Epithelial cell of prostate (primary cell): Measurements from ENCODE around the gene HDGF.

Experiments used
- DNase-seq: peaks from one replicate; pipeline ENCODE4 v3.0.0-alpha.2; 2011; ENCODE audit warnings: low read depth, low spot score
- H3K27ac ChIP-seq: fragments of 450-650 bp; 2 replicates; pipeline ENCODE4 v1.5.1; 2017; ENCODE audit warnings: mild to moderate bottlenecking

The HDGF gene

GRCh38 chr1:156751451-156751756, at the start of gene HDGF:
HDGF (minus strand) TSS chr1:156751675; CDS start chr1:156751429, 246 bp downstream.
- H3K27ac ChIP-seq = peak within 1 kb of the TSS; percentile 100

GRCh38 chr1:156797212-156797871, 45.9 kb upstream of the HDGF start:
- DNase-seq = no peak

More at GRCh38 chr1:156751451-156751756, at the start of gene HDGF:
- DNase-seq = no peak

GRCh38 chr1:156796340-156797097, 45.0 kb upstream of the HDGF start:
- no peak for DNase-seq
- H3K27ac ChIP-seq = no peak overlapping the region

More at GRCh38 chr1:156797212-156797871, 45.9 kb upstream of the HDGF start:
- no peak overlapping the region for H3K27ac ChIP-seq

DNA sequence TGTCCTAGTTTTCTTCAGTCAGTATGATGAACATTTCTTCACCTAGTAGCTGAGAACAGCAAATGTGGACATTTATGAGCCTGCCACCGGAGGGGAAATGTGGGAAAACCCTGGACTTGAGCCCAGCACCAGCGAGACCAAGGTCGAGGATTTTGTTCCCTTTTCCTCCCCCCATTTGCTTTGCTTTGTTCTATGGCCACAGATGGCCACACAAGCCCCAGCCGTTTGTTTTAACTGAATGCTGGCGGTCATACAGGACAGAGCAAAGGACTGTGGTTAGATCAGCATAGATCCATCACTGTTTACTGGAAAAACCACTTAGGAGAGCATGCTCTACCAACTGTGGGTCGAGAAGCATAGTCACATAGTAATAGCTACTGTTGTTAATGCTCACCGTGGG, 44.3 kb upstream of the HDGF start:
- no peak for DNase-seq
- H3K27ac ChIP-seq = no peak overlapping the region

GRCh38 chr1:156795374-156795733, 43.9 kb upstream of the HDGF start:
- DNase-seq = no peak

GRCh38 chr1:156794506-156795373, 43.3 kb upstream of the HDGF start:
- DNase-seq = no peak
- H3K27ac ChIP-seq = no peak overlapping the region

More at GRCh38 chr1:156795374-156795733, 43.9 kb upstream of the HDGF start:
- H3K27ac ChIP-seq = no peak overlapping the region

GRCh38 chr1:156789621-156790318, 38.3 kb upstream of the HDGF start:
- no peak for DNase-seq

DNA sequence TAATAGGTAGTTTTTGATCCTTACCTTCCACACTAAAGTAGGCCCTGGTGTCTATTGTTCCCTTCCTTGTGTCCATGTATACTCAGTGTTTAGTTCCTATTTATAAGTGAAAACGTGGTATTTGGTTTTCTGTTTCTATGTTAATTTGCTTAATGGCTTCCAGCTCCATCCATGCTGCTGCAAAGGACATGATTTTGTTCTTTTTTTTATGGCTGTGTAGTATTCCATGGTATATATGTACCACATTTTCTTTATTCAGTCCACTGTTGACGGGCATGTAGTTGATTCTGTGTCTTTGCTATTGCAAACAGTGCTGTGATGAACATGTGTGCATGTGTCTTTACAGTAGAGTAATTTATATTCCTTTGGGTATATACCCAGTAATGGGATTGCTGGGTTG, 36.7 kb upstream of the HDGF start:
- no peak for DNase-seq
- no peak overlapping the region for H3K27ac ChIP-seq

More at GRCh38 chr1:156789621-156790318, 38.3 kb upstream of the HDGF start:
- H3K27ac ChIP-seq = no peak overlapping the region

GRCh38 chr1:156786640-156787039, 35.2 kb upstream of the HDGF start:
- no peak for DNase-seq
- no peak overlapping the region for H3K27ac ChIP-seq

DNA sequence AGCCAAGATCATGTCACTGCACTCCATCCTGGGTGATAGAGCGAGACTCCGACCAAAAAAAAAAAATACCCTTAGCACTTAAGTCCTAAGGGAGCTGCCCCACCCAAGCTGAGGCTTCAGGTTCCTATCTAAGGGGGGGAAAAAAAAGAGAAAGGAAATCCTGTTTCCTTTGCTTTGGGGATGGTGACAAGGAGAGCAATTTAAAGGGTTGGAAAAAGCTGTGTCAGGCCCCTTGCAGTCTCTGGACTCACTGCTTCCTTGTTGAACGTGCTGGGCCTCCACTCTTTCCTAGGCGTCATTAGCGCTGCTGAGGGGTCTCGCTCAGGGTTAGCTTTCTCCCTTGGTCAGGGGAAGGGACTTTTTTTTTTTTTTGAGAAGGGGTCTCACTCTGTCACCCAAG, 34.0 kb upstream of the HDGF start:
- no peak for DNase-seq
- H3K27ac ChIP-seq = no peak overlapping the region

- no peak for DNase-seq
- no peak overlapping the region for H3K27ac ChIP-seq
Observed at GRCh38 chr1:156781585-156782186, 30.2 kb upstream of the HDGF start.

DNA sequence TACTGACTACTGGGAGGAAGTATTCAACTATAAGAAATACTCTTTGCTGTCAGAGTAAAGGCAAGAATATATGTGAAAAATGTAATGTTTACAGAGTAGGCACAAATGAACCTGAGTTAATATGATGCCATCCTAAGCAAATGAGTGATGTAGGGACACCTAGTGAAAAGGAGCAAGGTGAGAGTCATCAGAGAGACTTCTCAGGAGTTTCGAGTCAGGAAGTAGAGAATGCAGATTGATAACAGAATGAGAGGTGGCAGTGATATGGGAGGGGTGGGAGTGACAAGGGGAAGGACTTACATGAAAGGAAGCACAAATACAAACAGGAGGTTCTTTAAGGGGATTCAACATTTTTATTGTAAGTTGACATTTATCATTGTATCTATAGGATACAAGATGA, 26.1 kb upstream of the HDGF start:
- DNase-seq = no peak
- peak overlapping the region; percentile 29 for H3K27ac ChIP-seq

- H3K27ac ChIP-seq = peak overlapping the region; percentile 29
- no peak for DNase-seq
Observed at GRCh38 chr1:156776942-156777341, 25.5 kb upstream of the HDGF start.

DNA sequence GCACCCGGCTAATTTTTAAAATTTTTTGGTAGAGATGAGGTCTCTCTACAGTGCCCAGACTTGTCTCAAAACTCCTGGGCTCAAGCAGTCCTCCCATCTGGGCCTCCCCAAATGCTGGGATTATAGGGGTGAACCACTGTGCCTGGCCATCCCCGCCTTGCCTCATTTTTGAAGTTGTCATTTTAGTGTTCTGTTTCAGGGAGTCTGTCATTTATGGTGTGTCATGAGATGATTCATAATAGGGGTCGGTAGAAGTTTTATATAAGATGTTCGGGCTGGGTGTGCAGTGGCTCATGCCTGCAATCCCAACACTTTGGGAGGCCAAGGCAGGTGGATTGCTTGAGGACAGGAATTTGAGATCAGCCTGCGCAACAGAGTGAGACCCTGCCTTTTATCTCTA, 24.3 kb upstream of the HDGF start:
- no peak for DNase-seq
- no peak overlapping the region for H3K27ac ChIP-seq

- DNase-seq = no peak
- no peak overlapping the region for H3K27ac ChIP-seq
Observed at GRCh38 chr1:156773607-156774006, 22.1 kb upstream of the HDGF start.

- H3K27ac ChIP-seq = no peak overlapping the region
- DNase-seq = no peak
Observed at GRCh38 chr1:156772728-156773497, 21.4 kb upstream of the HDGF start.

DNA sequence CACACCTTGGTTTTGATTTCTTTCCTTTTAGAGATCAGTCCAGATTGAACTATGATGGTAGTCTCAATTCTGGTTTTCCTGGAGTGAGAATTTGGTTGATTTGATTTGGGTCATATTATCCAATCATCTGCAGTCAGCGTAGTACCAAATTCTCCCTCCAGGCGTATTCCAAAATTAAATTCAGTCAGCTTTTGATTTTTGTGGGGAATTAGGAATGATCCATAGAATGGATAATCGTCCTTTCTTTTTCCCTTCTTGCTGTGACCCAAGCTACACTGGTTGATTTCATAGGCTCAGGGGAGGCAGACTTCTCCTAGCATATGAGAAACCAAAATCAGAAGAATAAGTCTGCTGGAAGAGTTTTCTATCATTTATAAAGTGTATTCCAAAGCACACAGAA, 20.7 kb upstream of the HDGF start:
- H3K27ac ChIP-seq = no peak overlapping the region
- DNase-seq = no peak

- DNase-seq = no peak
- peak overlapping the region; percentile 88 for H3K27ac ChIP-seq
Observed at GRCh38 chr1:156768610-156769295, 17.3 kb upstream of the HDGF start.
